Chondrocyte (in vitro differentiated cells): ENCODE data around the gene ZNF585A. TPM values are rescaled to one million over a fixed set of nuclear protein-coding genes. Genes with fewer than 3 reads are reported as not detected.
A peak's percentile ranks its signal among the peaks of the same experiment; 100 is the strongest.

Experiments
- DNase-seq: peaks from one replicate; pipeline ENCODE4 v3.0.0; 2021; ENCODE audit warnings: mixed read lengths, low spot score
- H3K27ac Mint-ChIP-seq: one replicate; pipeline ENCODE4 v1.8.0; 2021; ENCODE audit warnings: mild to moderate bottlenecking, moderate library complexity, mixed read lengths; ENCODE audit not compliant: unreplicated experiment
- H3K27me3 Mint-ChIP-seq: 2 replicates; pipeline ENCODE4 v1.8.0; 2021; ENCODE audit warnings: low read depth, mixed read lengths
- H3K36me3 Mint-ChIP-seq: 2 replicates; pipeline ENCODE4 v1.8.0; 2021; ENCODE audit warnings: low read depth, mixed read lengths
- H3K4me1 Mint-ChIP-seq: 2 replicates; pipeline ENCODE4 v1.8.0; 2021; ENCODE audit warnings: low read depth, mild to moderate bottlenecking, mixed read lengths
- H3K4me3 Mint-ChIP-seq: one replicate; pipeline ENCODE4 v1.8.0; 2021; ENCODE audit warnings: mild to moderate bottlenecking, moderate library complexity, mixed read lengths; ENCODE audit not compliant: unreplicated experiment
- H3K9me3 Mint-ChIP-seq: 2 replicates; pipeline ENCODE4 v1.8.0; 2021; ENCODE audit warnings: low read depth, mixed read lengths
- CTCF ChIP-seq: fragments of 200-600 bp; sonication (generic); IDR thresholded peaks from 2 replicates; pipeline ENCODE4 v1.5.0; 2021; ENCODE audit warnings: antibody characterized with exemption, mild to moderate bottlenecking, moderate library complexity
- long read RNA-seq: library from polyadenylated mRNA; stranded (forward); transcript quantifications from one replicate; pipeline ENCODE4 v2.0.0, GENCODE V29; 2021
- total RNA-seq: library from RNA; stranded (reverse); gene quantifications from 3 replicates; pipeline ENCODE4 v1.2.1, GENCODE V29; 2021

Gene ZNF585A
- total RNA-seq = 5.5 to 14.7 TPM (median 7.1 TPM) in 3 replicates
- long read RNA-seq, partial matches to known transcripts = 0 of 5 reads
- long read RNA-seq, other reads (novel, unspliced or antisense) = 1 of 5 reads

- peaks cover 35% of the 10 kb centered on the region for H3K9me3 Mint-ChIP-seq
- H3K4me3 Mint-ChIP-seq = no peak within 1 kb of the TSS
- peak; percentile 49 for TF ChIP-seq CTCF
- no peaks in the 10 kb centered on the region for H3K27me3 Mint-ChIP-seq
- peak; percentile 95 for DNase-seq
- no peak within 1 kb of the TSS for H3K27ac Mint-ChIP-seq
- H3K4me1 Mint-ChIP-seq = no peaks in the 10 kb centered on the region
- peaks cover 22% of the 10 kb centered on the region for H3K36me3 Mint-ChIP-seq
Measured at GRCh38 chr19:37172368-37173366, at the start of gene ZNF585A. TSS of gene ZNF585A (minus strand) at chr19:37172695. CDS start at chr19:37169910, 2,785 bp downstream.

- H3K27me3 Mint-ChIP-seq = no peaks in the 10 kb centered on the region
- no peak overlapping the region for H3K4me3 Mint-ChIP-seq
Measured at GRCh38 chr19:37221136-37221535, 48.6 kb upstream of the ZNF585A start.

GRCh38 chr19:37220383-37220782, 47.9 kb upstream of the ZNF585A start:
- peaks cover 21% of the 10 kb centered on the region for H3K36me3 Mint-ChIP-seq
- peaks cover 26% of the 10 kb centered on the region for H3K4me1 Mint-ChIP-seq
- no peak for TF ChIP-seq CTCF
- DNase-seq = no peak
- H3K27me3 Mint-ChIP-seq = no peaks in the 10 kb centered on the region
- peaks cover 13% of the 10 kb centered on the region for H3K9me3 Mint-ChIP-seq
- no peak overlapping the region for H3K4me3 Mint-ChIP-seq
- no peak overlapping the region for H3K27ac Mint-ChIP-seq

More at GRCh38 chr19:37221136-37221535, 48.6 kb upstream of the ZNF585A start:
- DNase-seq = no peak
- no peak for TF ChIP-seq CTCF
- Mint-ChIP-seq H3K36me3 (peaks cover 23% of the 10 kb centered on the region), H3K9me3 (peaks cover 17% of the 10 kb centered on the region), H3K27ac (no peak overlapping the region), H3K4me1 (peaks cover 23% of the 10 kb centered on the region)

- no peak for TF ChIP-seq CTCF
- peaks cover 13% of the 10 kb centered on the region for H3K9me3 Mint-ChIP-seq
- DNase-seq = no peak
- peaks cover 26% of the 10 kb centered on the region for H3K4me1 Mint-ChIP-seq
- peak overlapping the region; percentile 87 for H3K27ac Mint-ChIP-seq
- H3K4me3 Mint-ChIP-seq = peak overlapping the region; percentile 87
- peaks cover 17% of the 10 kb centered on the region for H3K36me3 Mint-ChIP-seq
- no peaks in the 10 kb centered on the region for H3K27me3 Mint-ChIP-seq
Measured at GRCh38 chr19:37218592-37218935, 46.1 kb upstream of the ZNF585A start.

GRCh38 chr19:37217775-37218591, 45.5 kb upstream of the ZNF585A start, which contains the start of gene ZNF383:
TSS of gene ZNF383 (plus strand) at chr19:37218214. CDS start at chr19:37230454, 12,240 bp downstream.
- Mint-ChIP-seq H3K4me1 (peaks cover 26% of the 10 kb centered on the region), H3K36me3 (peaks cover 15% of the 10 kb centered on the region), H3K27me3 (no peaks in the 10 kb centered on the region), H3K4me3 (peak within 1 kb of the TSS; percentile 87), H3K9me3 (peaks cover 10% of the 10 kb centered on the region), H3K27ac (peak within 1 kb of the TSS; percentile 87)
- no peak for TF ChIP-seq CTCF
- DNase-seq = peak; percentile 95
